GM23338 (cell line): ENCODE measurements around the gene CLCN2. TPM values are rescaled to one million over a fixed set of nuclear protein-coding genes. Genes with fewer than 3 reads are reported as not detected.

Experiments used
- ATAC-seq: fragments of 200-7000 bp; cut with Tn5 transposase; 3 replicates; pipeline ENCODE4 v1.9.1; 2020
- DNase-seq: peaks from one replicate; pipeline ENCODE4 v3.0.0-alpha.2; 2015; ENCODE audit warnings: low spot score
- H2AFZ ChIP-seq: fragments of 200-600 bp; sonication (generic); 2 replicates; pipeline ENCODE4 v1.8.0; 2016; ENCODE audit warnings: antibody characterized with exemption, mild to moderate bottlenecking, moderate library complexity
- H3F3A ChIP-seq: fragments of 200-600 bp; sonication (generic); replicated peaks from 2 replicates; pipeline ENCODE4 v1.8.0; 2017; ENCODE audit warnings: antibody characterized with exemption, mixed run types, low read depth
- H3K27ac ChIP-seq: fragments of 200-600 bp; sonication (generic); 2 replicates; pipeline ENCODE4 v1.6.1; 2016; ENCODE audit warnings: low read depth
- H3K27me3 ChIP-seq: fragments of 200-600 bp; sonication (generic); 2 replicates; pipeline ENCODE4 v1.8.0; 2016; ENCODE audit warnings: mild to moderate bottlenecking, mixed run types, moderate library complexity; ENCODE audit not compliant: insufficient read depth
- H3K36me3 ChIP-seq: fragments of 200-600 bp; sonication (generic); 2 replicates; pipeline ENCODE4 v1.8.0; 2016; ENCODE audit warnings: mild to moderate bottlenecking; ENCODE audit not compliant: insufficient read depth
- H3K4me1 ChIP-seq: fragments of 200-600 bp; sonication (generic); 2 replicates; pipeline ENCODE4 v1.8.0; 2016; ENCODE audit warnings: mild to moderate bottlenecking, moderate library complexity; ENCODE audit not compliant: insufficient read depth
- H3K4me2 ChIP-seq: fragments of 200-600 bp; sonication (generic); 2 replicates; pipeline ENCODE4 v1.7.1; 2017; ENCODE audit warnings: mixed run types
- H3K4me3 ChIP-seq: fragments of 200-600 bp; sonication (generic); 2 replicates; pipeline ENCODE4 v1.6.1; 2016; ENCODE audit warnings: mixed run types
- H3K79me2 ChIP-seq: fragments of 200-600 bp; sonication (generic); replicated peaks from 2 replicates; pipeline ENCODE4 v1.8.0; 2017; ENCODE audit warnings: mild to moderate bottlenecking; ENCODE audit not compliant: insufficient read depth
- H3K9me2 ChIP-seq: fragments of 200-600 bp; sonication (generic); 2 replicates; pipeline ENCODE4 v1.8.0; 2017; ENCODE audit not compliant: insufficient read depth
- H4K20me1 ChIP-seq: fragments of 200-600 bp; sonication (generic); replicated peaks from 2 replicates; pipeline ENCODE4 v1.8.0; 2017; ENCODE audit warnings: mild to moderate bottlenecking; ENCODE audit not compliant: insufficient read depth
- H3K27ac Mint-ChIP-seq: 2 replicates; pipeline ENCODE4 v1.8.0; 2020; ENCODE audit warnings: inconsistent platforms, mild to moderate bottlenecking, moderate library complexity, mixed read lengths
- H3K27me3 Mint-ChIP-seq: 3 replicates; pipeline ENCODE4 v1.8.0; 2022; ENCODE audit warnings: low read depth, mild to moderate bottlenecking, moderate library complexity, mixed read lengths, inconsistent platforms; ENCODE audit not compliant: insufficient read depth, poor library complexity
- H3K36me3 Mint-ChIP-seq: 3 replicates; pipeline ENCODE4 v1.8.0; 2021; ENCODE audit warnings: low read depth, mild to moderate bottlenecking, inconsistent platforms, moderate library complexity, mixed read lengths
- H3K4me1 Mint-ChIP-seq: 3 replicates; pipeline ENCODE4 v1.8.0; 2020; ENCODE audit warnings: mild to moderate bottlenecking, inconsistent platforms, mixed read lengths
- H3K4me3 Mint-ChIP-seq: 3 replicates; pipeline ENCODE4 v1.8.0; 2021; ENCODE audit warnings: moderate library complexity, mild to moderate bottlenecking, inconsistent platforms, mixed read lengths
- H3K9me3 Mint-ChIP-seq: 3 replicates; pipeline ENCODE4 v1.8.0; 2020; ENCODE audit warnings: moderate library complexity, mild to moderate bottlenecking, inconsistent platforms, mixed read lengths
- CTCF ChIP-seq, 2 experiments: fragments of 200-600 bp in 1 of 2; sonication (generic) in 1 of 2; conservative IDR thresholded peaks; 2 replicates each; pipeline versions ENCODE4 v1.5.1 to v1.6.1; 2016 to 2017; ENCODE audit warnings: antibody characterized with exemption in 2 of 2, low read depth in 2 of 2, mild to moderate bottlenecking in 2 of 2, moderate library complexity in 1 of 2
- EZH2 ChIP-seq: fragments of 200-600 bp; sonication (generic); IDR thresholded peaks from one replicate; pipeline ENCODE4 v1.8.0; 2017; ENCODE audit warnings: antibody characterized with exemption, mild to moderate bottlenecking, low read depth; ENCODE audit not compliant: unreplicated experiment
- EZH2phosphoT487 ChIP-seq: fragments of 200-600 bp; sonication (generic); IDR thresholded peaks from one replicate; pipeline ENCODE4 v1.8.1; 2018; ENCODE audit warnings: antibody characterized with exemption; ENCODE audit not compliant: unreplicated experiment
- JUNB ChIP-seq: IDR thresholded peaks from one replicate; pipeline ENCODE4 v1.6.1; 2016; ENCODE audit warnings: antibody characterized with exemption; ENCODE audit not compliant: unreplicated experiment
- STAT1 ChIP-seq: IDR thresholded peaks from one replicate; pipeline ENCODE4 v1.6.1; 2016; ENCODE audit warnings: antibody characterized with exemption; ENCODE audit not compliant: unreplicated experiment
- ZNF331 ChIP-seq: fragments of 250-450 bp; sonication (Bioruptor Pico); IDR thresholded peaks from 2 replicates; pipeline ENCODE4 v1.5.0; 2020; ENCODE audit warnings: low read depth, mild to moderate bottlenecking, moderate library complexity
- polyA plus RNA-seq: library from polyadenylated mRNA; unstranded; fragments of >200 nt; fragmentation: Nextera tagmentation; extraction: Ambion mirVana; gene quantifications from 2 replicates; pipeline ENCODE4 v1.2.1, GENCODE V29; 2016
- total RNA-seq: library from RNA; depleted of rRNA; stranded (reverse); fragments of >200 nt; shearing (Covaris generic); gene quantifications from 2 replicates; pipeline ENCODE4 v1.2.3, GENCODE V29; 2014
- TF ChIP-seq, protein P1 (sequence below): fragments of 250-450 bp; sonication (Bioruptor Pico); IDR thresholded peaks from 2 replicates; pipeline ENCODE4 v1.5.0; 2020; ENCODE audit warnings: mild to moderate bottlenecking, moderate library complexity

The CLCN2 gene
- total and polyA plus RNA-seq, 2 experiments from 2014 or later, result 7.0 to 9.2 TPM

DNA sequence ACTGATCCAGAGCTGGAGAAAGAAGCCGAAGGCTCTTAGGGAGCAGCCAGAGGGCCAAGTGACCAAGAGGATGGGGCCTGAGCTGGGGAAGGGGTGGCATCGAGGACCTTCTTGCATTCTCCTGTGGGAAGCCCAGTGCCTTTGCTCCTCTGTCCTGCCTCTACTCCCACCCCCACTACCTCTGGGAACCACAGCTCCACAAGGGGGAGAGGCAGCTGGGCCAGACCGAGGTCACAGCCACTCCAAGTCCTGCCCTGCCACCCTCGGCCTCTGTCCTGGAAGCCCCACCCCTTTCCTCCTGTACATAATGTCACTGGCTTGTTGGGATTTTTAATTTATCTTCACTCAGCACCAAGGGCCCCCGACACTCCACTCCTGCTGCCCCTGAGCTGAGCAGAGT lies 28.0 kb upstream of the CLCN2 start (continued):
- TF ChIP-seq, protein P1, sequence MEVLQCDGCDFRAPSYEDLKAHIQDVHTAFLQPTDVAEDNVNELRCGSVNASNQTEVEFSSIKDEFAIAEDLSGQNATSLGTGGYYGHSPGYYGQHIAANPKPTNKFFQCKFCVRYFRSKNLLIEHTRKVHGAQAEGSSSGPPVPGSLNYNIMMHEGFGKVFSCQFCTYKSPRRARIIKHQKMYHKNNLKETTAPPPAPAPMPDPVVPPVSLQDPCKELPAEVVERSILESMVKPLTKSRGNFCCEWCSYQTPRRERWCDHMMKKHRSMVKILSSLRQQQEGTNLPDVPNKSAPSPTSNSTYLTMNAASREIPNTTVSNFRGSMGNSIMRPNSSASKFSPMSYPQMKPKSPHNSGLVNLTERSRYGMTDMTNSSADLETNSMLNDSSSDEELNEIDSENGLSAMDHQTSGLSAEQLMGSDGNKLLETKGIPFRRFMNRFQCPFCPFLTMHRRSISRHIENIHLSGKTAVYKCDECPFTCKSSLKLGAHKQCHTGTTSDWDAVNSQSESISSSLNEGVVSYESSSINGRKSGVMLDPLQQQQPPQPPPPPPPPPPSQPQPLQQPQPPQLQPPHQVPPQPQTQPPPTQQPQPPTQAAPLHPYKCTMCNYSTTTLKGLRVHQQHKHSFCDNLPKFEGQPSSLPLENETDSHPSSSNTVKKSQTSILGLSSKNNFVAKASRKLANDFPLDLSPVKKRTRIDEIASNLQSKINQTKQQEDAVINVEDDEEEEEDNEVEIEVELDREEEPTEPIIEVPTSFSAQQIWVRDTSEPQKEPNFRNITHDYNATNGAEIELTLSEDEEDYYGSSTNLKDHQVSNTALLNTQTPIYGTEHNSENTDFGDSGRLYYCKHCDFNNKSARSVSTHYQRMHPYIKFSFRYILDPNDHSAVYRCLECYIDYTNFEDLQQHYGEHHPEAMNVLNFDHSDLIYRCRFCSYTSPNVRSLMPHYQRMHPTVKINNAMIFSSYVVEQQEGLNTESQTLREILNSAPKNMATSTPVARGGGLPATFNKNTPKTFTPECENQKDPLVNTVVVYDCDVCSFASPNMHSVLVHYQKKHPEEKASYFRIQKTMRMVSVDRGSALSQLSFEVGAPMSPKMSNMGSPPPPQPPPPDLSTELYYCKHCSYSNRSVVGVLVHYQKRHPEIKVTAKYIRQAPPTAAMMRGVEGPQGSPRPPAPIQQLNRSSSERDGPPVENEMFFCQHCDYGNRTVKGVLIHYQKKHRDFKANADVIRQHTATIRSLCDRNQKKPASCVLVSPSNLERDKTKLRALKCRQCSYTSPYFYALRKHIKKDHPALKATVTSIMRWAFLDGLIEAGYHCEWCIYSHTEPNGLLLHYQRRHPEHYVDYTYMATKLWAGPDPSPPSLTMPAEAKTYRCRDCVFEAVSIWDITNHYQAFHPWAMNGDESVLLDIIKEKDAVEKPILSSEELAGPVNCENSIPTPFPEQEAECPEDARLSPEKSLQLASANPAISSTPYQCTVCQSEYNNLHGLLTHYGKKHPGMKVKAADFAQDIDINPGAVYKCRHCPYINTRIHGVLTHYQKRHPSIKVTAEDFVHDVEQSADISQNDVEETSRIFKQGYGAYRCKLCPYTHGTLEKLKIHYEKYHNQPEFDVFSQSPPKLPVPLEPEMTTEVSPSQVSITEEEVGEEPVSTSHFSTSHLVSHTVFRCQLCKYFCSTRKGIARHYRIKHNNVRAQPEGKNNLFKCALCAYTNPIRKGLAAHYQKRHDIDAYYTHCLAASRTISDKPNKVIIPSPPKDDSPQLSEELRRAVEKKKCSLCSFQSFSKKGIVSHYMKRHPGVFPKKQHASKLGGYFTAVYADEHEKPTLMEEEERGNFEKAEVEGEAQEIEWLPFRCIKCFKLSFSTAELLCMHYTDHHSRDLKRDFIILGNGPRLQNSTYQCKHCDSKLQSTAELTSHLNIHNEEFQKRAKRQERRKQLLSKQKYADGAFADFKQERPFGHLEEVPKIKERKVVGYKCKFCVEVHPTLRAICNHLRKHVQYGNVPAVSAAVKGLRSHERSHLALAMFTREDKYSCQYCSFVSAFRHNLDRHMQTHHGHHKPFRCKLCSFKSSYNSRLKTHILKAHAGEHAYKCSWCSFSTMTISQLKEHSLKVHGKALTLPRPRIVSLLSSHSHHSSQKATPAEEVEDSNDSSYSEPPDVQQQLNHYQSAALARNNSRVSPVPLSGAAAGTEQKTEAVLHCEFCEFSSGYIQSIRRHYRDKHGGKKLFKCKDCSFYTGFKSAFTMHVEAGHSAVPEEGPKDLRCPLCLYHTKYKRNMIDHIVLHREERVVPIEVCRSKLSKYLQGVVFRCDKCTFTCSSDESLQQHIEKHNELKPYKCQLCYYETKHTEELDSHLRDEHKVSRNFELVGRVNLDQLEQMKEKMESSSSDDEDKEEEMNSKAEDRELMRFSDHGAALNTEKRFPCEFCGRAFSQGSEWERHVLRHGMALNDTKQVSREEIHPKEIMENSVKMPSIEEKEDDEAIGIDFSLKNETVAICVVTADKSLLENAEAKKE (CRISPR knock-in tag), result no peak

- no peaks in the 10 kb centered on the region for H3K36me3 Mint-ChIP-seq
- DNase-seq (no peak), ATAC-seq (no peak)
- peaks cover 5% of the 10 kb centered on the region; the same call in 2 of the 3 replicates for H3K4me1 Mint-ChIP-seq
- H3F3A ChIP-seq, result no peaks in the 10 kb centered on the region
- no peaks in the 10 kb centered on the region for H3K9me2 ChIP-seq
- no peak overlapping the region for H3K4me2 ChIP-seq
- H3K9me3 Mint-ChIP-seq, result no peaks in the 10 kb centered on the region
- H3K4me3 Mint-ChIP-seq, result no peak overlapping the region
- H3K27ac Mint-ChIP-seq, result no peak overlapping the region
- no peaks in the 10 kb centered on the region for H3K36me3 ChIP-seq
- H4K20me1 ChIP-seq, result no peaks in the 10 kb centered on the region
- no peaks in the 10 kb centered on the region for H3K79me2 ChIP-seq
- H3K4me3 ChIP-seq, result no peak overlapping the region
- peaks cover 5% of the 10 kb centered on the region for H3K27me3 Mint-ChIP-seq
- H3K27me3 ChIP-seq, result 0 out of 2 replicates have a peak, but pooled peaks cover 10% of the 10 kb centered on the region
- H3K4me1 ChIP-seq, result no peaks in the 10 kb centered on the region; the same call in 1 of the 2 replicates
- H2AFZ ChIP-seq, result no peak overlapping the region
- H3K27ac ChIP-seq, result no peak overlapping the region
- TF ChIP-seq JUNB, result no peak
- TF ChIP-seq STAT1, result no peak
- TF ChIP-seq, protein P1 (CRISPR knock-in tag), result no peak
- TF ChIP-seq EZH2phosphoT487, result no peak
- TF ChIP-seq EZH2, result no peak
- TF ChIP-seq ZNF331 (CRISPR knock-in tag), result no peak
- no peak for TF ChIP-seq CTCF (conservative IDR thresholded peaks at IDR 0.05; ENCODE audit: low read depth in 2 of 2)
Observed at GRCh38 chr3:184388936-184389230, 27.5 kb upstream of the CLCN2 start.
